C4-2B (cell line): Measurements from ENCODE around the gene PARVB.

Experiments used
- H3K27ac ChIP-seq: fragments of 450-650 bp; 2 replicates; pipeline ENCODE4 v1.5.1; 2017
- CTCF ChIP-seq: fragments of 450-650 bp; conservative IDR thresholded peaks from 2 replicates; pipeline ENCODE4 v1.5.1; 2017; ENCODE audit warnings: mild to moderate bottlenecking
- ZFX ChIP-seq: fragments of 450-650 bp; IDR thresholded peaks from 2 replicates; pipeline ENCODE4 v1.6.1; 2017

The PARVB gene

GRCh38 chr22:44126807-44127206 is 102.7 kb downstream of the PARVB start:
- no peak for TF ChIP-seq CTCF
- no peak for TF ChIP-seq ZFX
- no peak overlapping the region for H3K27ac ChIP-seq

GRCh38 chr22:44127356-44127755 is 103.3 kb downstream of the PARVB start:
- H3K27ac ChIP-seq, result no peak overlapping the region
- TF ChIP-seq ZFX (no peak), CTCF (no peak)

GRCh38 chr22:44128958-44129618 is 105.0 kb downstream of the PARVB start:
- TF ChIP-seq ZFX (no peak), CTCF (no peak)
- H3K27ac ChIP-seq, result no peak overlapping the region

- no peak for TF ChIP-seq ZFX
- TF ChIP-seq CTCF, result no peak
- H3K27ac ChIP-seq, result no peak overlapping the region
These were observed 105.5 kb downstream of the PARVB start for GRCh38 chr22:44129619-44129976.

- H3K27ac ChIP-seq, result no peak overlapping the region
- TF ChIP-seq CTCF (no peak), ZFX (no peak)
These were observed 106.1 kb downstream of the PARVB start for GRCh38 chr22:44130076-44130711.

- no peak overlapping the region for H3K27ac ChIP-seq
- TF ChIP-seq ZFX (no peak), CTCF (no peak)
These were observed 107.3 kb downstream of the PARVB start for GRCh38 chr22:44131412-44131811.

- TF ChIP-seq ZFX, result no peak
- no peak for TF ChIP-seq CTCF
- no peak overlapping the region for H3K27ac ChIP-seq
These were observed 108.0 kb downstream of the PARVB start for GRCh38 chr22:44131989-44132685.
